Body of pancreas (tissue), 4 donors: ENCODE results near the gene NHP2.

ENCODE experiments used
- POLR2A ChIP-seq, 3 donors: fragments of 450-650 bp; IDR thresholded peaks; one replicate each; pipeline ENCODE4 v1.6.1; 2016; ENCODE audit warnings: antibody characterized with exemption in 3 of 3, mild to moderate bottlenecking in 2 of 3
- TF ChIP-seq, protein P1 (sequence below), 7 experiments: fragments of 450-650 bp in 4 of 7; fragments of 200-600 bp in 3 of 7; sonication (generic) in 3 of 7; IDR thresholded peaks; one replicate each; pipeline ENCODE4 v1.5.1; 2016 to 2019; ENCODE audit warnings: antibody characterized with exemption in 7 of 7

DNA sequence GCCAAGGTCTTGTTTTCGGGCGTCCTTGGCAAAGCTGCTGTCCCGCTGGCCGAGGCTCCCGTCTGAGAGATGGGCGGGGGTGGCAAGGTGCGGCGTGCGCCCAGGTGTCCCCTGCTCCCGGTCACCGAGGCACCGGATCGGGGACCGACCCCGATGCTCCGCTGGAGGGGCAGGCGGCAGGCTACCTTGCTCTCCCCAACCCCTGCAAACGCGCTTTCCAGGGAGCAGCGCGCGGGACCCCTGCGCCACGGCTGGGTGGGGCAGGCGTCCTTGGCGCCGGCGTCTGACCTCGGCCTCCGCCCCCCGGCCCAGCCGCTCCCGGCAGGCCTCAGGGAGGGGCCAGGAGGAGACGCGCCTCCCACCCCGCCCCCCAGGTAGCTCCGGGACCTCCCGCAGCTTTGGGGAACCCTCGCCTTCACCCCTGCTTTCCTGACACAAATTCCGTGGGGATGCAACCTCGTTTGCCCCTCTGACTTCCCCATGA lies 39.8 kb downstream of the NHP2 start:
- TF ChIP-seq, protein P1, sequence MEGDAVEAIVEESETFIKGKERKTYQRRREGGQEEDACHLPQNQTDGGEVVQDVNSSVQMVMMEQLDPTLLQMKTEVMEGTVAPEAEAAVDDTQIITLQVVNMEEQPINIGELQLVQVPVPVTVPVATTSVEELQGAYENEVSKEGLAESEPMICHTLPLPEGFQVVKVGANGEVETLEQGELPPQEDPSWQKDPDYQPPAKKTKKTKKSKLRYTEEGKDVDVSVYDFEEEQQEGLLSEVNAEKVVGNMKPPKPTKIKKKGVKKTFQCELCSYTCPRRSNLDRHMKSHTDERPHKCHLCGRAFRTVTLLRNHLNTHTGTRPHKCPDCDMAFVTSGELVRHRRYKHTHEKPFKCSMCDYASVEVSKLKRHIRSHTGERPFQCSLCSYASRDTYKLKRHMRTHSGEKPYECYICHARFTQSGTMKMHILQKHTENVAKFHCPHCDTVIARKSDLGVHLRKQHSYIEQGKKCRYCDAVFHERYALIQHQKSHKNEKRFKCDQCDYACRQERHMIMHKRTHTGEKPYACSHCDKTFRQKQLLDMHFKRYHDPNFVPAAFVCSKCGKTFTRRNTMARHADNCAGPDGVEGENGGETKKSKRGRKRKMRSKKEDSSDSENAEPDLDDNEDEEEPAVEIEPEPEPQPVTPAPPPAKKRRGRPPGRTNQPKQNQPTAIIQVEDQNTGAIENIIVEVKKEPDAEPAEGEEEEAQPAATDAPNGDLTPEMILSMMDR (IDR thresholded peaks at IDR 0.05) = no peak
- no peak for TF ChIP-seq POLR2A (IDR thresholded peaks at IDR 0.05)
